ENCODE measurements around the gene MTCL1. TPM values are rescaled to one million over a fixed set of nuclear protein-coding genes. Genes with fewer than 3 reads are reported as not detected.

Gene MTCL1
- 1 to 10 TPM in 1 of 2 experiments, under 1 TPM in 1; 0.92 to 1.1 TPM for total RNA-seq

- CTCF ChIA-PET, result interaction anchor here (1.2 to 1.4 kb wide), 2 partner anchors 9 to 97 kb away, joined by 3 to 4 read pairs; no protein-coding TSS in a partner anchor
Observed at GRCh38 chr18:8705238-8705960, at the start of gene MTCL1. TSS of gene MTCL1 (plus strand) at chr18:8705556. CDS start at chr18:8705661, 105 bp downstream.

GRCh38 chr18:8656232-8656631 lies 49.1 kb upstream of the MTCL1 start:
- ChIA-PET POLR2A (no interaction called here), CTCF (interaction anchor here (0.7 to 0.9 kb wide), 2 partner anchors 10 to 16 kb away, joined by 3 read pairs; no protein-coding TSS in a partner anchor)

More at GRCh38 chr18:8705238-8705960, at the start of gene MTCL1:
- POLR2A ChIA-PET, result no interaction called here

DNA sequence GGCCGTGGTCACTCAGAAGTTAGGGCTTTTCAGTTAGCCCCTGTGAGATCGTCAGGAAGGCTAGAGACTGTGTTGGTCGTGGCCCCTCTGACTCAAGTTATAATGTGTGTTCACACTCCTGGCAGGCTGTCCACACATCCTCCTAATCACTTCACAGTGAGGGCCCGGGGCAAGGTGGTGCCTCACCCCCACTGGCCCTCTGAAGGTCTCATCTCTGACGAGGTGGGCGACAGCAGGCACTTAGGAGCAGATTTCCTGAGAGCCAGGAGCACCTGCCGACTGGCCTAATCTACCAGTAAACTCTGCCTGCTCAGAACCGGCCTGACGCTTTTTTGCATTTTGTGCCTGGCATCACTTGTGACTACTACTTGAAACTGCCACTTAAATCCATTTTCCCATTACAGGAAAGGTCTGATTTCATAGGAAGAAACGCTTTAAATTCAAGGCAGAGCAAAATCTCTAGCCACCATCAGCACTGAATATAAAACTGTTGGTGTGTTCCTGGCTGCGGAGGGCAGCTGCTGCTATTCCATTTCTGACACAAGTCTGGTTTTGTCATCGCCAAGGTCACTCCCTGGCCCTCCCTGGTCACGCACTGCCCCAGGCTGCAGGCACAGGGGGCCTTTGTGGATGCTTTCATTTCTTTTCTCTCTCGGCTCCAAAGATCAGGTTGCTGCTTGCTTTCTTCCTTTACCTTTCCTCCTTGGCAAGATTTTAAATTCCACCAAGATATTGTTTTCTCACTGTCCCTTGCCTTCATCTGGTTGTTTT lies 48.1 kb upstream of the MTCL1 start:
- ChIA-PET POLR2A (no interaction called here), CTCF (no interaction called here)

GRCh38 chr18:8657873-8658470 lies 47.4 kb upstream of the MTCL1 start:
- ChIA-PET POLR2A (no interaction called here), CTCF (no interaction called here)

DNA sequence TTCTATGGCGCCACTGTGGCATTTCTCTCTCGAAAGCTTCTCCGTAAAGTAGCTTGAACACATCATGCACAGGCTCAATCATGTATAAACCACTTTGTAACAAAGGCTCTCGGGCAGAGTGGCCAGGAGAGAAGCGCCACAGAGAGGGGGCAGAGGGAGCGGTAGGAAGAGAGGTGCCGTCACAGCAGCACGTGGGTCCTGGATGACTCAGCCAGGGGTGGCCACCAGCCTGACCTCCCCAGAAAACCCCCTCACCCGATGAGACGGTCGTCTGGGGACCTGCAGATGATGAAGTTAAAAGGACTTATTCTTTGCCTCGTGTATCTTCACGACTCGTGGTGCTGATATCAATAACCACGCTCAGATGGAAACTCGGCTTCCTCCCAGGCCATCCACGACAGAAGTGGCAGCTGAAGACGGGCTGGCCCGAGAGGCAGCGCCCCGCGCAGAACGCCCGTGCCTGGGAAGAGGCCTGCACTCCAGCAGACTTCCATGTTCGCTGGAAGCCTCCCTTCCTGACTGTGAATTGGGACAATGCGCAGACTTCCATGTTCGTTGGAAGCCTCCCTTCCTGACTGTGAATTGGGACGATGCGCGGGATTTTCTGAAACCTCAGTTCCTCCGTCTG lies 46.4 kb upstream of the MTCL1 start:
- POLR2A ChIA-PET, result no interaction called here
- CTCF ChIA-PET, result interaction anchor here (0.7 kb wide), 1 partner anchor 103 kb away, joined by 3 read pairs; no protein-coding TSS in a partner anchor

DNA sequence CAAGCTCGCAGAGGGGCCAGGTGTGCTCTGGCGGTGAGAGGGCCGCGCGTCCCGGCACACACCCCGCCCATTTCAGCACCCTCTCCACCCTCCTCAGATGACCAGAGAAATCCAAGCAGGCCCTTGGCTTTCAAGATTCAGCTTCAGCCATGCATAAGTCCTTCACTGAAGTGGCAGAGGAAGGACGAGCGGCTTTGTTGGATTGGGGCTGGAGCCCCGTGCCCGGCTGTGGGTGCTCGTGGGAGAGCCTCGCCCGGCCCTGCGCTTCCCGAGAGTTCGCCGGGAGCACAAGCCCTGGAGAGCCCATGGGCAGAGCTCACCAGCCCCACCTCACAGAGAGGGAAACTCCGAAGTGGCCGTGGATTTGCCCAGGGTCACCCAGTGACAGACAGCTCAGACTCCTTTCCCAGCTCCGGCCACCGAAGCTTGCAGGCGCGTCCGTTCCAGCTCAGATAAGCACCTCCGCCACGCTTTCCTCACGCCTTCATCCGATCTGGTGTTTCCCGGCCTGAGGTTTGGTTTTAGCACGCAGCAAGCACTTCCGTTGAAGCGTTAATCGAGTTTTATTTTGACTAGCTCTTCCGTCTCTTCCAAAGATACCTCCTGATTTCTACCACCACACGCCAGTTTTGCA lies 45.6 kb upstream of the MTCL1 start:
- ChIA-PET POLR2A (no interaction called here), CTCF (no interaction called here)

DNA sequence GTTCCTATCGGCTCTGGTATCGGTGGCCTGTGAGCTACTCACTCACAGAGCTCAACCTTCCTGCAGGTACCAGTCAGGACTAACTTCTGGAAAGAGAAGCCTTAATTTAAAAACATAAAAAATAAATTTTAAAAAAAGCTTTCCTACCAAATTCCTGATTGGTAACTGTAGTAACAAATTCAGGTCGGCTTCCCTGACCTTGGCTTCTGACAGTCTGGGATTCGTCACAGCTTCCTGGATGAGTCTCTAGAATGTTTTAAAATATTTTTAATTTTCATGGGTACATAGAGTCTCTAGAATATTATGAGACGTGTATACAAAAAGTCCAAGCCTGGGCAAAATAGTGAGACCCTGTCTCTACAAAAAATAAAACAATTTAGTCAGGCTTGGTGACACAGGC lies 45.0 kb upstream of the MTCL1 start:
- ChIA-PET CTCF (interaction anchor here (0.9 to 1.3 kb wide), 2 partner anchors 8 to 328 kb away, joined by 3 to 4 read pairs; no protein-coding TSS in a partner anchor), POLR2A (no interaction called here)

- CTCF ChIA-PET, result interaction anchor here (0.6 to 1.3 kb wide), 2 partner anchors 326 to 1151 kb away, joined by 3 to 4 read pairs; no protein-coding TSS in a partner anchor
- POLR2A ChIA-PET, result no interaction called here
Observed at GRCh38 chr18:8661754-8662559, 43.4 kb upstream of the MTCL1 start.

GRCh38 chr18:8662560-8663255 lies 42.6 kb upstream of the MTCL1 start:
- POLR2A ChIA-PET, result no interaction called here
- CTCF ChIA-PET, result no interaction called here

DNA sequence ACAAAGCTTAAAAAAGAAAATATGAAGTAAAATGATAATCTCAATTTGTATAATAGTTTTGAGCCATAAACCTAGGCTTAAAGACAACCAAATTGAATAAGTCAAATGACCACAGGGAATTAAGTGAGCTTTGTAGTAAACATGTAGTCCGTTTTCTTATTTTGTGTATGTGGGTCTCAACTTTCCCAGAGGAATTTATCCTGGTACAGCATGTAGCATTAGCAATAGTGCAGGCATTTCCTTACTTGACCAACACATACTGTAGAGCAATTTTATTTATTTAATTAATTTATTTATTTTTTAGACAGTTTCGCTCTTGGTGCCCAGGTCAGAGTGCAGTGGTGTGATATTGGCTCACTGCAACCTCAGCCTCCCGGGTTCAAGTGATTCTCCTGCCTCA lies 37.5 kb upstream of the MTCL1 start:
- ChIA-PET CTCF (interaction anchor here (0.7 kb wide), 1 partner anchor 29 kb away, joined by 3 read pairs; no protein-coding TSS in a partner anchor), POLR2A (no interaction called here)

GRCh38 chr18:8668381-8668780 lies 37.0 kb upstream of the MTCL1 start:
- ChIA-PET CTCF (interaction anchor here (0.7 kb wide), 1 partner anchor 29 kb away, joined by 3 read pairs; no protein-coding TSS in a partner anchor), POLR2A (no interaction called here)

- ChIA-PET CTCF (no interaction called here), POLR2A (no interaction called here)
Observed at GRCh38 chr18:8669571-8669970, 35.8 kb upstream of the MTCL1 start.

DNA sequence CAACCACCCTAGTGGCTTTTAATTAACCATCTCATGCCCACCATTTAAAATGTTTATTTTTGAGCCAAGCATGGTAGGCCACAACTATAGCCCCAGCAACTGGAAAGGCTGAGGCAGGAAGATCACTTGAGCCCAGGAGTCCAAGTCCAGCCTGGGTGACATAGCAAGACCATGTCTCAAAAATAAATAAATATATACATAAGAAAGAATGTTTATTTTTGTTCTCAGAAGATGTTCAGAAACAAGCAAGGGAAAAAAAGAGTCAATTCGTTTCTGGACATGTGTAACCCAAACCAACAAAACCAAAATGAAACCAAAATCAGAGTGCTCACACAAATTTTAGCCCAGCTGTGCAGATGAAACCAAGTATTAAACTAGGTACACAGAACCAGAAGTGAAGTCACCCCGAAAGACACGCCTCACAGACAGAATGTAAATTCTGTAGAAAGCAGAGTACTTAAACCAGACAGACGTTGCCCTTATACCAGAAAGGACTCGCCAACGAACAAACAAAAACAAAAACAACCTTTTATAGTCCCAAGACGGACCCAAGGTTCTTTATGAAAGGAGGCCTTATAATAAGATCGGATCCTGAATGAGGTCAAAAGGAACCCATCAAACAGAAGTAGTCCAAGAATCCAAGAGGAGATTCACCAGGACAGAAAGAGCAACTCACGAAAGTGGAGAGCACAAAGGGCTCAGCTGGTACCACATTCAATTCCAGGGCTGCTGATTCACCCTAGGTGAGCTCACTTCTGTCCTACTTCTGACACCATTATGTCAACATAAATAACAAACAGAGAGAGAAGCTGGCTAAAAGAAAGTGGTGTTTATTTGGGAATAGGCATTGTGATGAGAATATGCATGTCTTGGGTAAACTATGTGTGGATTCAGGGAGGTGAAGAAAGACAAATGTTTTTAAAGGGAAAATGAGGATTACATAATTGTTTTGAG lies 31.8 kb upstream of the MTCL1 start:
- CTCF ChIA-PET, result no interaction called here
- POLR2A ChIA-PET, result no interaction called here

DNA sequence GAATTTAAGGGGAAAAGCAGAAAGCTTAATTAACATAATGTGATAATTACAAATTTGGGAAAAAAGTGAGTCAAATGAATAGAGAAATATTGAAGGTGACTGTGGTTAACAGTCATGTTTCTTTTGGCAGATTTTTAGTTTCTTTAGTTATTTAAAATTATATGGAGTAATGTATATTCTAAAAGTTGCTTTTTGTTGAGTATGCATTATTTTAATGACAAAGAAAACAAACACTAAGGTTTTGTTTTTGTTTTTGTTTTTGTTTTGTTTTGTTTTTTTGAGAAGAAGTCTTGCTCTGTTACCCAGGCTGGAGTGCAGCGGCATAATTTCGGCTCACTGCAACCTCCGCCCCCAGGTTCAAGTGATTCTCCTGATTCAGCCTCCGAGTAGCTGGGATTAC lies 30.3 kb upstream of the MTCL1 start:
- CTCF ChIA-PET, result no interaction called here

GRCh38 chr18:8681196-8681595 lies 24.2 kb upstream of the MTCL1 start:
- ChIA-PET CTCF (no interaction called here), POLR2A (interaction anchor here (0.6 kb wide), 1 partner anchor 10 kb away, joined by 3 read pairs; no protein-coding TSS in a partner anchor)

More for the DNA sequence above, 30.3 kb upstream of the MTCL1 start:
- POLR2A ChIA-PET, result no interaction called here

DNA sequence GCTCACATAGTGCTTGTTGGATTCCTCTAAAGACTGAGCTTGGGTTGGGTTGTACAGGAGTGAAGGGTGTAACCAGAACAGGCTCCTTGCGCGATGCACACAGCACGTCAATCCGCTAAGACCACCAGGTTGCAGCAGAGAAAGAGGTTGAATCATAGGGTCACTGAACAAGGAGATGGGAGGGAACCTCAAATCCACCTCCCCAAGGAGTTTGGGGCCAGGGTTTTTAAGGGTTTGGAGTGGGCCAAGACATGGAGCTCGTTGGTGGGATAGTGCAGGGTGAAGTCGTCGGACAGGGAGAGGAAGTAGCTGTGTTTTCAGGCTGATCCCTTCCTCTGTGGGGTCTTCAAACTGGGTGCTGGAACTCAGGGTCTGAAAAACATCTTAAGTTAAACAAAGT lies 20.8 kb upstream of the MTCL1 start:
- ChIA-PET CTCF (interaction anchor here (0.6 kb wide), 1 partner anchor 120 kb away, joined by 4 read pairs; no protein-coding TSS in a partner anchor), POLR2A (no interaction called here)

Data from activated CD8-positive, alpha-beta memory T cell treated with anti-CD3 and anti-CD28 coated beads for 36 hours (primary cell).